Dedifferentiated amniotic fluid mesenchymal stem cell (primary cell): ENCODE data around the gene PPP1R7.

Experiments used
- DNase-seq: peaks from one replicate; pipeline ENCODE4 v3.0.0-alpha.2; 2016; ENCODE audit errors: extremely low spot score

Gene PPP1R7

GRCh38 chr2:241211276-241211675 lies 61.0 kb downstream of the PPP1R7 start:
- no peak for DNase-seq

GRCh38 chr2:241213041-241213440 lies 62.8 kb downstream of the PPP1R7 start:
- no peak for DNase-seq

- DNase-seq = no peak
Measured at GRCh38 chr2:241213567-241213966, 63.3 kb downstream of the PPP1R7 start.

- no peak for DNase-seq
Measured at GRCh38 chr2:241214209-241214608, 63.9 kb downstream of the PPP1R7 start.

- no peak for DNase-seq
Measured at GRCh38 chr2:241214766-241215165, 64.5 kb downstream of the PPP1R7 start.

GRCh38 chr2:241215421-241215820 lies 65.2 kb downstream of the PPP1R7 start:
- DNase-seq = no peak

- DNase-seq = no peak
Measured at GRCh38 chr2:241216211-241216761, 66.0 kb downstream of the PPP1R7 start.

GRCh38 chr2:241217320-241218031 lies 67.2 kb downstream of the PPP1R7 start:
- peak; percentile 42 for DNase-seq

- no peak for DNase-seq
Measured at GRCh38 chr2:241218131-241219029, 68.1 kb downstream of the PPP1R7 start.

GRCh38 chr2:241219030-241219382 lies 68.7 kb downstream of the PPP1R7 start:
- DNase-seq = no peak

GRCh38 chr2:241219856-241220356 lies 69.6 kb downstream of the PPP1R7 start:
- no peak for DNase-seq

- DNase-seq = no peak
Measured at GRCh38 chr2:241223211-241224017, 73.1 kb downstream of the PPP1R7 start.

GRCh38 chr2:241224018-241224850 lies 74.0 kb downstream of the PPP1R7 start:
- DNase-seq = no peak

GRCh38 chr2:241224851-241225438 lies 74.7 kb downstream of the PPP1R7 start:
- DNase-seq = no peak

- no peak for DNase-seq
Measured at GRCh38 chr2:241225545-241225944, 75.3 kb downstream of the PPP1R7 start.

- DNase-seq = no peak
Measured at GRCh38 chr2:241225983-241226382, 75.7 kb downstream of the PPP1R7 start.

GRCh38 chr2:241226723-241227572 lies 76.7 kb downstream of the PPP1R7 start:
- no peak for DNase-seq

GRCh38 chr2:241227594-241227993 lies 77.3 kb downstream of the PPP1R7 start:
- DNase-seq = no peak

GRCh38 chr2:241228081-241228859 lies 78.0 kb downstream of the PPP1R7 start:
- DNase-seq = no peak
